DND-41 (cell line): Measurements from ENCODE around the gene SOS2.

Experiments
- ATAC-seq: fragments of 200-7000 bp; cut with Tn5 transposase; 3 replicates; pipeline ENCODE4 v1.9.1; 2021; ENCODE audit warnings: low read depth; ENCODE audit not compliant: insufficient read depth
- DNase-seq: peaks from one replicate; pipeline ENCODE4 v3.0.0-alpha.2; 2020
- H2AFZ ChIP-seq: 2 replicates; pipeline ENCODE4 v1.6.0; 2012; ENCODE audit warnings: low read depth, low read length
- H3K27ac ChIP-seq: 2 replicates; pipeline ENCODE4 v1.5.1; 2012; ENCODE audit warnings: low read length, inconsistent platforms
- H3K27me3 ChIP-seq: fragments of 200-600 bp; sonication (generic); 2 replicates; pipeline ENCODE4 v1.6.0; 2012; ENCODE audit warnings: low read length, mild to moderate bottlenecking, inconsistent platforms; ENCODE audit not compliant: insufficient read depth, poor library complexity
- H3K36me3 ChIP-seq: 2 replicates; pipeline ENCODE4 v1.5.1; 2012; ENCODE audit warnings: low read length, inconsistent platforms; ENCODE audit not compliant: insufficient read depth
- H3K4me1 ChIP-seq: 2 replicates; pipeline ENCODE4 v1.5.1; 2012; ENCODE audit warnings: mild to moderate bottlenecking, low read length; ENCODE audit not compliant: insufficient read depth
- H3K4me2 ChIP-seq: 2 replicates; pipeline ENCODE4 v1.6.0; 2012; ENCODE audit warnings: mild to moderate bottlenecking, moderate library complexity, low read length, inconsistent platforms; ENCODE audit not compliant: insufficient read depth
- H3K4me3 ChIP-seq, 2 experiments: fragments of 200-600 bp in 1 of 2; shearing (Covaris generic) in 1 of 2; 2 replicates each; pipeline ENCODE4 v1.5.1; 2012 to 2016; ENCODE audit warnings: inconsistent platforms in 2 of 2, low read length in 2 of 2, mild to moderate bottlenecking in 2 of 2, low read depth in 1 of 2, moderate library complexity in 1 of 2
- H3K79me2 ChIP-seq: 2 replicates; pipeline ENCODE4 v1.6.0; 2012; ENCODE audit warnings: low read length, inconsistent platforms; ENCODE audit not compliant: insufficient read depth
- H3K9ac ChIP-seq: 2 replicates; pipeline ENCODE4 v1.6.0; 2012; ENCODE audit warnings: low read depth, mild to moderate bottlenecking, inconsistent platforms, low read length, moderate library complexity
- H3K9me3 ChIP-seq: 2 replicates; pipeline ENCODE4 v1.5.1; 2012; ENCODE audit warnings: low read length, moderate library complexity, mild to moderate bottlenecking, inconsistent platforms; ENCODE audit not compliant: insufficient read depth, severe bottlenecking
- H4K20me1 ChIP-seq: 2 replicates; pipeline ENCODE4 v1.6.0; 2012; ENCODE audit warnings: low read length; ENCODE audit not compliant: insufficient read depth
- CTCF ChIP-seq: IDR thresholded peaks from 2 replicates; pipeline ENCODE4 v1.5.1; 2012; ENCODE audit warnings: borderline replicate concordance, low read length, moderate library complexity, mild to moderate bottlenecking; ENCODE audit not compliant: poor library complexity, severe bottlenecking; ENCODE audit errors: extremely low read depth
- EZH2 ChIP-seq: IDR thresholded peaks from 3 replicates; pipeline ENCODE4 v1.6.1; 2012; ENCODE audit warnings: borderline replicate concordance, low read depth, mild to moderate bottlenecking, moderate library complexity, low read length, inconsistent platforms; ENCODE audit not compliant: severe bottlenecking

SOS2 gene

GRCh38 chr14:50106178-50106577 lies 125.2 kb downstream of the SOS2 start:
- no peaks in the 10 kb centered on the region for H3K79me2 ChIP-seq
- H3K4me2 ChIP-seq, result no peak overlapping the region
- no peak overlapping the region for H3K27ac ChIP-seq
- peaks cover 24% of the 10 kb centered on the region for H3K36me3 ChIP-seq
- 0 out of 2 replicates have a peak, but pooled peaks cover 4% of the 10 kb centered on the region for H4K20me1 ChIP-seq
- ATAC-seq (no peak), DNase-seq (no peak)
- H3K4me1 ChIP-seq, result peaks cover 8% of the 10 kb centered on the region
- H2AFZ ChIP-seq, result no peak overlapping the region
- no peaks in the 10 kb centered on the region for H3K27me3 ChIP-seq
- no peaks in the 10 kb centered on the region for H3K9me3 ChIP-seq
- H3K9ac ChIP-seq, result no peak overlapping the region
- TF ChIP-seq CTCF, result no peak
- TF ChIP-seq EZH2, result no peak
- H3K4me3 ChIP-seq, result no peak overlapping the region

GRCh38 chr14:50103558-50103957 lies 127.8 kb downstream of the SOS2 start:
- peaks cover 2% of the 10 kb centered on the region; the same call in 1 of the 2 replicates for H3K36me3 ChIP-seq
- ATAC-seq (no peak), DNase-seq (no peak)
- no peak overlapping the region for H3K4me2 ChIP-seq
- H4K20me1 ChIP-seq, result no peaks in the 10 kb centered on the region
- H3K9me3 ChIP-seq, result no peaks in the 10 kb centered on the region
- H3K4me3 ChIP-seq, result no peak overlapping the region
- no peaks in the 10 kb centered on the region for H3K79me2 ChIP-seq
- H3K9ac ChIP-seq, result no peak overlapping the region
- H3K27me3 ChIP-seq, result no peaks in the 10 kb centered on the region
- H3K27ac ChIP-seq, result no peak overlapping the region
- no peak overlapping the region for H2AFZ ChIP-seq
- peaks cover 5% of the 10 kb centered on the region for H3K4me1 ChIP-seq
- no peak for TF ChIP-seq EZH2
- TF ChIP-seq CTCF, result no peak

GRCh38 chr14:50101417-50101816 lies 130.0 kb downstream of the SOS2 start:
- Histone ChIP-seq H3K79me2 (no peaks in the 10 kb centered on the region), H3K9me3 (no peaks in the 10 kb centered on the region), H3K27me3 (no peaks in the 10 kb centered on the region), H3K4me3 (no peak overlapping the region), H3K27ac (no peak overlapping the region), H3K4me2 (no peak overlapping the region), H4K20me1 (no peaks in the 10 kb centered on the region), H2AFZ (no peak overlapping the region), H3K9ac (no peak overlapping the region), H3K36me3 (no peaks in the 10 kb centered on the region), H3K4me1 (peaks cover 5% of the 10 kb centered on the region)
- DNase-seq (no peak), ATAC-seq (no peak)
- TF ChIP-seq EZH2 (no peak), CTCF (no peak)

- Histone ChIP-seq H3K9ac (no peak overlapping the region), H3K4me2 (no peak overlapping the region)
Measured at GRCh38 chr14:50100805-50101204, 130.6 kb downstream of the SOS2 start.

More at GRCh38 chr14:50100805-50101204, 130.6 kb downstream of the SOS2 start:
- Histone ChIP-seq H3K36me3 (no peaks in the 10 kb centered on the region), H3K4me1 (peaks cover 5% of the 10 kb centered on the region), H3K9me3 (no peaks in the 10 kb centered on the region), H3K27ac (no peak overlapping the region), H3K4me3 (no peak overlapping the region), H3K79me2 (no peaks in the 10 kb centered on the region), H2AFZ (no peak overlapping the region), H4K20me1 (no peaks in the 10 kb centered on the region), H3K27me3 (no peaks in the 10 kb centered on the region)
- DNase-seq, result no peak
- TF ChIP-seq CTCF (no peak), EZH2 (no peak)
- ATAC-seq, result no peak
